Osteoblast (primary cell): ENCODE measurements around the gene ZNF3. TPM values are rescaled to one million over a fixed set of nuclear protein-coding genes. Genes with fewer than 3 reads are reported as not detected.

Experiments
- DNase-seq: peaks from one replicate; pipeline ENCODE4 v3.0.0; 2011; ENCODE audit warnings: low spot score, mixed read lengths; ENCODE audit not compliant: insufficient read length; ENCODE audit errors: missing footprints
- H2AFZ ChIP-seq: 2 replicates; pipeline ENCODE4 v1.6.0; 2011; ENCODE audit warnings: mild to moderate bottlenecking, low read length
- H3K27ac ChIP-seq: 2 replicates; pipeline ENCODE4 v1.5.1; 2011; ENCODE audit warnings: mild to moderate bottlenecking, low read depth, low read length, moderate library complexity
- H3K27me3 ChIP-seq: 2 replicates; pipeline ENCODE4 v1.6.0; 2012; ENCODE audit warnings: mild to moderate bottlenecking, control low read depth, inconsistent platforms, low read length, moderate library complexity; ENCODE audit not compliant: insufficient read depth
- H3K36me3 ChIP-seq: 2 replicates; pipeline ENCODE4 v1.5.1; 2011; ENCODE audit warnings: mild to moderate bottlenecking, low read length, control low read depth, moderate library complexity; ENCODE audit not compliant: insufficient read depth
- H3K4me1 ChIP-seq: 2 replicates; pipeline ENCODE4 v1.5.1; 2011; ENCODE audit warnings: mild to moderate bottlenecking, low read length, control low read depth, moderate library complexity; ENCODE audit not compliant: insufficient read depth
- H3K4me2 ChIP-seq: 2 replicates; pipeline ENCODE4 v1.6.0; 2011; ENCODE audit warnings: mild to moderate bottlenecking, low read length; ENCODE audit not compliant: insufficient read depth
- H3K4me3 ChIP-seq: fragments of 200-600 bp; sonication (generic); 3 replicates; pipeline ENCODE4 v1.5.1; 2012; ENCODE audit warnings: mild to moderate bottlenecking, low read length, inconsistent platforms; ENCODE audit not compliant: insufficient read depth
- H3K79me2 ChIP-seq: 2 replicates; pipeline ENCODE4 v1.6.0; 2012; ENCODE audit warnings: mild to moderate bottlenecking, low read length, control low read depth, inconsistent platforms; ENCODE audit not compliant: insufficient read depth
- H3K9me3 ChIP-seq: 2 replicates; pipeline ENCODE4 v1.5.1; 2011; ENCODE audit warnings: low read depth, low read length, control low read depth
- H4K20me1 ChIP-seq: 2 replicates; pipeline ENCODE4 v1.6.0; 2012; ENCODE audit warnings: mild to moderate bottlenecking, low read length, control low read depth; ENCODE audit not compliant: insufficient read depth
- total RNA-seq: library from RNA; depleted of rRNA; stranded (reverse); fragments of >200 nt; gene quantifications from 2 replicates; pipeline ENCODE4 v1.2.3, GENCODE V29; 2012
- TF ChIP-seq, protein P1 (sequence below): IDR thresholded peaks from 2 replicates; pipeline ENCODE4 v1.5.1; 2011; ENCODE audit warnings: mild to moderate bottlenecking, low read depth, low read length, moderate library complexity; ENCODE audit errors: extremely low read depth

ZNF3 gene
- total RNA-seq, 1 donor, result 30.4 TPM

DNA sequence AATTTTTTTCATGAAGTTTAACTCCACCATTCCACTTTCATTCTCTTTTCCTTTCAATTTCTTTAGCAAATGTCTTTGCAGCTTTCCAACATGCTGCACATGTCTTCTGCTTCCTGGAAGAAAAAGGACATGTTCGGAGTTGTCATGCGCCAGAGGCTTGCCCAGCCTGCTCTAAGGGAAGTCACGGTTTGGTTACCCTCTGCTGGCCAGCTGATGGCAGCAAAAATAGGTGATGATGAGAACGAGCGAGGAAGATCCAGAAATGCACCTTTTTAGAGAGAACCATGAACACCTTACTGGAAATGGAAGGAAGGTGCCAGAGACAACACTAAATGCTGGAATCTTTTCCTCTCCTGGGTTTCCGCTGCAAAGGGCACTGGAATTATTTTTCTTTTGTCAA is 36.8 kb downstream of the ZNF3 start:
- Histone ChIP-seq H3K9me3 (no peaks in the 10 kb centered on the region), H3K36me3 (no peaks in the 10 kb centered on the region), H3K27me3 (no peaks in the 10 kb centered on the region), H3K4me2 (no peak overlapping the region), H4K20me1 (no peaks in the 10 kb centered on the region), H3K79me2 (no peaks in the 10 kb centered on the region), H3K27ac (no peak overlapping the region), H2AFZ (no peak overlapping the region), H3K4me1 (peaks cover 5% of the 10 kb centered on the region), H3K4me3 (no peak overlapping the region)
- TF ChIP-seq, protein P1, sequence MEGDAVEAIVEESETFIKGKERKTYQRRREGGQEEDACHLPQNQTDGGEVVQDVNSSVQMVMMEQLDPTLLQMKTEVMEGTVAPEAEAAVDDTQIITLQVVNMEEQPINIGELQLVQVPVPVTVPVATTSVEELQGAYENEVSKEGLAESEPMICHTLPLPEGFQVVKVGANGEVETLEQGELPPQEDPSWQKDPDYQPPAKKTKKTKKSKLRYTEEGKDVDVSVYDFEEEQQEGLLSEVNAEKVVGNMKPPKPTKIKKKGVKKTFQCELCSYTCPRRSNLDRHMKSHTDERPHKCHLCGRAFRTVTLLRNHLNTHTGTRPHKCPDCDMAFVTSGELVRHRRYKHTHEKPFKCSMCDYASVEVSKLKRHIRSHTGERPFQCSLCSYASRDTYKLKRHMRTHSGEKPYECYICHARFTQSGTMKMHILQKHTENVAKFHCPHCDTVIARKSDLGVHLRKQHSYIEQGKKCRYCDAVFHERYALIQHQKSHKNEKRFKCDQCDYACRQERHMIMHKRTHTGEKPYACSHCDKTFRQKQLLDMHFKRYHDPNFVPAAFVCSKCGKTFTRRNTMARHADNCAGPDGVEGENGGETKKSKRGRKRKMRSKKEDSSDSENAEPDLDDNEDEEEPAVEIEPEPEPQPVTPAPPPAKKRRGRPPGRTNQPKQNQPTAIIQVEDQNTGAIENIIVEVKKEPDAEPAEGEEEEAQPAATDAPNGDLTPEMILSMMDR, result no peak
- DNase-seq, result no peak

DNA sequence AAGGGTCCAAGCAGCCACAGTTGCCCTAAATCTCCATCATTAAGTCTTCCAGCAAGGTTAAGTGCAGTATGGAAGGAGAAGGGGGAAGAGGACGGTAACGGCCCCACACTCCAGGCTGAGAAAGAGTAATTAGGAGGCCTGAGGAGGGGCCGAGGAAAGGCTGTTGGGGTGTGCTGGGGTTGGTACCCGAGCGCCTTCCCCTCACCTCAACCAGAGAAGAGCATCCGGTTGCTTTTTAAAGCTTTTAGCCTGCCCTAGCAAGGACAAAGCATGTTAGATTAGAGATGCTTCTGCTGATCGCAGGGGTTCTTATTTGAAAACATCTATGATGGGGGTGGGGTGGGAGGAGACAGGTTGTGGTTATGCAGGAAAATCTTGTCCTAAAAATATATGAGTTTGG is 40.9 kb downstream of the ZNF3 start:
- TF ChIP-seq, protein P1, result no peak
- H3K4me2 ChIP-seq, result no peak overlapping the region
- no peak overlapping the region for H3K4me3 ChIP-seq
- no peaks in the 10 kb centered on the region for H4K20me1 ChIP-seq
- peaks cover 7% of the 10 kb centered on the region for H3K79me2 ChIP-seq
- H3K27me3 ChIP-seq, result no peaks in the 10 kb centered on the region
- H2AFZ ChIP-seq, result no peak overlapping the region
- no peaks in the 10 kb centered on the region for H3K9me3 ChIP-seq
- H3K27ac ChIP-seq, result no peak overlapping the region
- peaks cover 7% of the 10 kb centered on the region for H3K4me1 ChIP-seq
- DNase-seq, result no peak
- H3K36me3 ChIP-seq, result peaks cover 6% of the 10 kb centered on the region

DNA sequence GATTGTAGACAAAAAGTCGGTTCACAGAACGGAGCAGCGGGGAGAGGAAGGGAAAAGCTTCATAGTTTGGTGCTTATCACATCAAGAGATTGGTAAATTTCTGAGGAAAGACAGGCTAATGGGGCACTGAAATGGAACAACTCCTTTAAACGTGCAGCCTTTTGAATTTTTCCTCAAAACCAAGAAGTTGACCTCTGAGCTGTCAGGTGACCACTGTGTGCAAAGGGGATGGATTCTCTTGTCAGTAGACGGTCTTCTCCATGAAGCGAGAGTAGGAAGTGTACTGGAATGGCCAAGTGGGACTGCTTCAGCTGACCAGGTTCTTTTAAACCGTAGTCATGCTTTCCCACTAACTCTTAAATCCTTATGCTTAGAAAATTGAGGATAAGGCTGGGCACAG is 43.2 kb downstream of the ZNF3 start:
- TF ChIP-seq, protein P1, result no peak
- Histone ChIP-seq H3K4me1 (peaks cover 19% of the 10 kb centered on the region), H3K9me3 (peaks cover 6% of the 10 kb centered on the region)

DNA sequence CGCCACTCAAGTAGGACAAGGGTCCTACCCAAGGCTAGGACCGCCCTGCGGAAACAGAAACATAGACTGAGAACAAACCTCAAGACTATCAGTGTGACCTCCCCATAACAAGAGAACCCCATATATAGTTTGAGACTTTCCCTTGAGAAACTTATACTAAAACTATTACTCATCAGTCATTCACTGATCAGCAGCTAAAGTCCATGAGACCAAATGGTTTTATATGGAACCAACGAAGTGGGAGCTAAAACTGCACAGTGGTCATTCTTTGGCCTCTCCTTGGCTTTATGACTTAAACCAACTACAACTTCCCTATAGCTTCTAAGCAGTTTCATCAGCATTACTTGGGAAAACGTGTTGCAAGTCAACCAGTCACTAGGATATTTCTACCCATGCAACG is 45.6 kb downstream of the ZNF3 start:
- Histone ChIP-seq H3K79me2 (peaks cover 7% of the 10 kb centered on the region), H3K36me3 (peaks cover 39% of the 10 kb centered on the region), H2AFZ (no peak overlapping the region), H3K27ac (peak overlapping the region; percentile 90), H3K4me2 (peak overlapping the region; percentile 19), H3K27me3 (no peaks in the 10 kb centered on the region), H3K9me3 (peaks cover 6% of the 10 kb centered on the region), H3K4me1 (peaks cover 19% of the 10 kb centered on the region), H3K4me3 (no peak overlapping the region), H4K20me1 (no peaks in the 10 kb centered on the region)
- TF ChIP-seq, protein P1, result no peak
- DNase-seq, result peak; percentile 73

More for the DNA sequence above, 43.2 kb downstream of the ZNF3 start:
- no peaks in the 10 kb centered on the region for H3K27me3 ChIP-seq
- no peak overlapping the region for H3K4me3 ChIP-seq
- H2AFZ ChIP-seq, result no peak overlapping the region
- no peak overlapping the region for H3K27ac ChIP-seq
- H3K79me2 ChIP-seq, result peaks cover 7% of the 10 kb centered on the region
- H3K4me2 ChIP-seq, result no peak overlapping the region
- no peaks in the 10 kb centered on the region for H4K20me1 ChIP-seq
- peaks cover 18% of the 10 kb centered on the region for H3K36me3 ChIP-seq
- no peak for DNase-seq
